T-helper 17 cell (primary cell): Measurements from ENCODE around the gene IKZF3. TPM values are rescaled to one million over a fixed set of nuclear protein-coding genes. Genes with fewer than 3 reads are reported as not detected.

Source experiments
- ATAC-seq: fragments of 150-1000 bp; cut with Tn5 transposase; 2 replicates; pipeline ENCODE4 v1.10.0; 2021; ENCODE audit warnings: mild to moderate bottlenecking, moderate library complexity
- DNase-seq, 3 donors: peaks; one replicate each; pipeline versions ENCODE4 v3.0.0 to v3.0.0-alpha.2; 2020 to 2021
- H3K9me3 ChIP-seq: one replicate; pipeline ENCODE4 v1.7.0; 2013; ENCODE audit warnings: low read length, mild to moderate bottlenecking; ENCODE audit not compliant: control insufficient read depth, poor library complexity, severe bottlenecking
- H3K27ac Mint-ChIP-seq: one replicate; pipeline ENCODE4 v1.8.0; 2022; ENCODE audit warnings: mild to moderate bottlenecking, moderate library complexity, mixed read lengths
- H3K27me3 Mint-ChIP-seq: one replicate; pipeline ENCODE4 v1.8.0; 2022; ENCODE audit warnings: mixed read lengths
- H3K36me3 Mint-ChIP-seq: one replicate; pipeline ENCODE4 v1.8.0; 2022; ENCODE audit warnings: low read depth, mixed read lengths
- H3K4me1 Mint-ChIP-seq: one replicate; pipeline ENCODE4 v1.8.0; 2022; ENCODE audit warnings: mild to moderate bottlenecking, mixed read lengths
- H3K4me3 Mint-ChIP-seq: one replicate; pipeline ENCODE4 v1.8.0; 2022; ENCODE audit warnings: mild to moderate bottlenecking, moderate library complexity, mixed read lengths
- total RNA-seq, 4 donors: library from RNA in 2 of 4; stranded (reverse) in 2 of 4; gene quantifications; one replicate each; pipeline ENCODE4 v1.2.3 and lab custom pipeline; 2022 to 2026

IKZF3 gene
- total RNA-seq, 2 donors from 2014 or later, result 106 to 113 TPM

DNA sequence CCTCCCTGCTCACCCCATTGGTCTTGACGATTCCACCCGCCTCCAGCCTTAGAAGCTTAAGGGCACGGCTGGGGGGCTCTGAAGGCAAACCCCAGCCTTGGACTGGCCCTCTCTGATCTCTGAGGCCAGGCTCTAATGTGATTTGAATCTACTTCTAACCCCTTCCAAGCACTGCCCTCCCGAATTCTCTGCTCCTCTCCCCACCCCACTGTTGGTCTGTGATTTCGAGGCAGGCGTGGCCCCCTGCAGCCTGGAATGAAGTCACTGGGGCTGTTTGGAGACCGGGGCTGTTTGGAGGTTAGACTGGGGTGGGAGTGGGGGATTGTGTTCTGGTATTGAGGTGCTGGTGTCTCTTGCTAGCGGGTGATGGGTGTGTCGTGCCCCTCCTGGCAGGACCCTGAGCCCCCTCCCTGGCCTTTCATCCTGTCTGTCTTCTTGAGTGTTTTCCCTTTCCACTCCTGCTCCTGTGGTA, 124.2 kb downstream of the IKZF3 start:
- ATAC-seq (no peak), DNase-seq (no peak)
- Mint-ChIP-seq H3K4me1 (peaks cover 10% of the 10 kb centered on the region), H3K27ac (peak overlapping the region; percentile 78), H3K36me3 (peaks cover 6% of the 10 kb centered on the region), H3K27me3 (peaks cover 24% of the 10 kb centered on the region), H3K4me3 (peak overlapping the region; percentile 53)
- H3K9me3 ChIP-seq, result no peaks in the 10 kb centered on the region

DNA sequence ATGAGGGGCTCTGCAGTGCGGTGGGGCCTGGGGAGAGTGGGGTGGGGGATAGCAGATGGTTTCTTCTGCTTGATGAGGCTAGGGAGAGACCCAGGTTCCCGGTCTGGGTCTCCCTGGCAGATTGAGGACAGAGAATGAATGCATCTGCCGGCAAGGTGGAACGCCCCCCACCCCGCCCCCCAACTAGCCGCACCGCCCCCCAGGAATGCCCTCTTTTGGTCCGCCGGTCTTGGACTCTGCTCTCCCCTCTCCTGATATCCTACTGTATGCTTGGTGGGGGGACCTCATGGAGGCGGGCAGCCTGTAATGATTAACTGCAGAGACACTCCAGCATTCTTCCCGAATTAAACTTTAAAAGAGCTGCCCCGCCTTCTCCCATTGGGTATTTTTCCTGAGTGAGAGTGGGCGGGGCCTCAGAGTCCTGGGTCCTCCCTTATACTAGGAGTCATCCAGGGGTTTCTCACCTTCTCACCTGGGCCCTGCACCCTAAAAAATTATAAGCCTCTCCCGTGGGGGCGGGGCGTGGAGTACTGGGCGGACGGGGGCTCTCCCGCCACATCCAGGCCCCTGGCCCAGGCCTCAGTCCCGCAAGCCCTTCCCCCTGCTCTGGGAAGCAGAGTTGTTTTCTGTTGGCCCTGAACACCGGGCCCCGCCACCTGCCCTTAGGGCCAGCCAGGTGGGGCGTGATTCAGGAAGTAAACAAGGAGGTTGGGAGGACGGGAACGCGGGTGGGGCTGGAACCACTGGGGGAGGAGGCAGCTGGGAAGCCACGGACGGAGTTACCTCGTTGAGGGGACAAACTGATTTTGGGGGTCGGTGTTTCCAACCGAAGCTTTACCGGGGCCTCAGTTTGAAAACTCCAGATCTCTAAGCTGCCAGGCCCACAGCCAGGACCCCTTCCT, 124.9 kb downstream of the IKZF3 start:
- Mint-ChIP-seq H3K4me3 (no peak overlapping the region), H3K27me3 (peaks cover 24% of the 10 kb centered on the region), H3K27ac (peak overlapping the region; percentile 78), H3K4me1 (peaks cover 10% of the 10 kb centered on the region), H3K36me3 (peaks cover 6% of the 10 kb centered on the region)
- DNase-seq (no peak), ATAC-seq (peak; percentile 24)
- H3K9me3 ChIP-seq, result no peaks in the 10 kb centered on the region

DNA sequence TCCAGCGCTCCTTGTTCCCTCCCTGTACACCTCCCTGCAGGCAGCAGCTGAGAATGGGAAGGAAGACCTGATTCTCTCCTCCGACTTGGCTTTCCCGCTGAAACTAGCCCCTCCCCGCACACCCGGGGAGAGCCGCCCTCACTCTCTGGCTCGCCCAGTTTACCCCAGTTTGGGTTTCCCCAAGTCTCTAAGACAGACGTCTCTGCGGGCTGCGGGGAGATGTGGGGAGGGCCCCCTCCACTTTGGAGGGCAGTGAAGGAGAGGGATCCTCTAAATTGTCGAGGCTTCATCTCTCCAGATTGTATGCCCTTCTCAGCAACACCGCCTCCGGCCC, 125.6 kb downstream of the IKZF3 start:
- DNase-seq, result peak; percentile 57 to 69 (median 63)
- no peaks in the 10 kb centered on the region for H3K9me3 ChIP-seq
- peak overlapping the region; percentile 78 for H3K27ac Mint-ChIP-seq
- H3K4me1 Mint-ChIP-seq, result peaks cover 10% of the 10 kb centered on the region
- peaks cover 6% of the 10 kb centered on the region for H3K36me3 Mint-ChIP-seq
- H3K27me3 Mint-ChIP-seq, result peaks cover 24% of the 10 kb centered on the region
- peak; percentile 100 for ATAC-seq
- H3K4me3 Mint-ChIP-seq, result peak overlapping the region; percentile 91

- H3K4me3 Mint-ChIP-seq, result peak within 1 kb of the TSS; percentile 91
- ATAC-seq (no peak), DNase-seq (no peak)
- peaks cover 10% of the 10 kb centered on the region for H3K4me1 Mint-ChIP-seq
- peaks cover 6% of the 10 kb centered on the region for H3K36me3 Mint-ChIP-seq
- H3K27ac Mint-ChIP-seq, result peak within 1 kb of the TSS; percentile 78
- peaks cover 24% of the 10 kb centered on the region for H3K27me3 Mint-ChIP-seq
- no peaks in the 10 kb centered on the region for H3K9me3 ChIP-seq
Measured at GRCh38 chr17:39737760-39738567, 126.1 kb downstream of the IKZF3 start, which contains the start of gene GRB7. TSS of gene GRB7 (plus strand) at chr17:39737938. CDS start at chr17:39742302, 4,364 bp downstream.

DNA sequence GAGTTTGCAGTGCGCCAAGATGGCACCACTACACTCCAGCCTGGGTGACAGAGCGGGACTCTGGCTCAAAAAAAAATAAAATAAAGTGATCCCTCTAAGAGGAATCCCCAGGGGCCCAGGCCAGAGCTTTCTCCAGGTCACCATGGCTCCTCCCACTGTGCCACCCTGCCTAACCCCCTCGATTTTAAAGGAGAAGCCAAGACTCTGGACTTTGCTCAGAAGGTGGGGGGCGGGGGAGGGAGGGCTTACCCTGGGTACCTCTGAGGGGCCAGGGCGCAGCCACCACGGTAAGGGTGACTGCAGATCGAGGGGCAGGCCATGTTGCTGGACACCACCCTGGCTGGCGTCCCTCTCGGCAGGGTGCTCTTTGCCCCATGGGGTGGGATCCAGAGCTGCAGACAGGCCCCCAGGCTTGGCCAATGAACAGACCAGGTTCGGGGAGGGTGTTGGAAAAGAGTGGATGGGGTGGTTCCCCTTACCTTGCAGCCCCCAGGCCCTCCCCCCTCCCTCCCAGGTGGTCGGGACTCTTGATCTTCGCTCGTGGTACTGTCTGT, 126.8 kb downstream of the IKZF3 start:
- no peak overlapping the region for H3K4me3 Mint-ChIP-seq

GRCh38 chr17:39736319-39737165, 127.6 kb downstream of the IKZF3 start:
- ATAC-seq, result no peak
- H3K4me1 Mint-ChIP-seq, result peaks cover 10% of the 10 kb centered on the region
- H3K27ac Mint-ChIP-seq, result peak overlapping the region; percentile 78
- no peaks in the 10 kb centered on the region for H3K9me3 ChIP-seq
- peaks cover 24% of the 10 kb centered on the region for H3K27me3 Mint-ChIP-seq
- no peak overlapping the region for H3K4me3 Mint-ChIP-seq
- peaks cover 6% of the 10 kb centered on the region for H3K36me3 Mint-ChIP-seq
- DNase-seq, result no peak

More for the DNA sequence above, 126.8 kb downstream of the IKZF3 start:
- peaks cover 24% of the 10 kb centered on the region for H3K27me3 Mint-ChIP-seq
- no peak overlapping the region for H3K27ac Mint-ChIP-seq
- H3K36me3 Mint-ChIP-seq, result peaks cover 6% of the 10 kb centered on the region
- DNase-seq (no peak), ATAC-seq (no peak)
- H3K4me1 Mint-ChIP-seq, result peaks cover 10% of the 10 kb centered on the region
- no peaks in the 10 kb centered on the region for H3K9me3 ChIP-seq

DNA sequence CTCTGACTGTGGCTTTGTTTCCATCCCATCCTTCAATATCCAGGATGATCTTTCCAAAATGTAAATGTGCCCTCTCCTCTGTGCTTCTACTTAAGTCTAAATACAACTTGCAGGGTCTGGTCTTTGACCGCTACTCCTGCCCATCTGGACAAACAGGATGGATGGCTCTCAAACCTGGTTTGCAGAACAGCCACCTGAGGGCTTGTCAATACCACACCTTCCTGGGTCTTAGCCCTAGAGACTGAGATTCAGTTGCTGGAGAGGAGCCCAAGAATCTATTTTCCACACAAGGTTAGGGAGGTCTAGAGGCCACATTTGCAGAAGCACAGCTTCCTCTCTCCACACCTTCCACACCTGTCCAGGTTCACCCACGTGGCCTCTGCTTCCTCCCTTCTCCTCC, 128.2 kb downstream of the IKZF3 start:
- no peak for ATAC-seq
- no peaks in the 10 kb centered on the region for H3K9me3 ChIP-seq
- DNase-seq, result no peak
- Mint-ChIP-seq H3K36me3 (peaks cover 6% of the 10 kb centered on the region), H3K27me3 (peaks cover 24% of the 10 kb centered on the region), H3K27ac (peak overlapping the region; percentile 78), H3K4me1 (peaks cover 10% of the 10 kb centered on the region), H3K4me3 (no peak overlapping the region)

- DNase-seq (no peak), ATAC-seq (no peak)
- Mint-ChIP-seq H3K27ac (no peak overlapping the region), H3K36me3 (peaks cover 2% of the 10 kb centered on the region), H3K4me3 (no peak overlapping the region), H3K4me1 (peaks cover 14% of the 10 kb centered on the region), H3K27me3 (peaks cover 8% of the 10 kb centered on the region)
- no peaks in the 10 kb centered on the region for H3K9me3 ChIP-seq
Measured at GRCh38 chr17:39732586-39732985, 131.5 kb downstream of the IKZF3 start.

GRCh38 chr17:39730095-39730921, 133.8 kb downstream of the IKZF3 start, which contains the start of gene MIEN1:
TSS of gene MIEN1 (minus strand) at chr17:39730532. CDS start at chr17:39730495, 37 bp downstream.
- peaks cover 17% of the 10 kb centered on the region for H3K4me1 Mint-ChIP-seq
- H3K4me3 Mint-ChIP-seq, result peak within 1 kb of the TSS; percentile 92
- no peaks in the 10 kb centered on the region for H3K36me3 Mint-ChIP-seq
- no peaks in the 10 kb centered on the region for H3K9me3 ChIP-seq
- ATAC-seq (peak; percentile 95), DNase-seq (peak; percentile 90 to 96 (median 95))
- H3K27ac Mint-ChIP-seq, result peak within 1 kb of the TSS; percentile 88
- H3K27me3 Mint-ChIP-seq, result no peaks in the 10 kb centered on the region

- Mint-ChIP-seq H3K4me1 (peaks cover 17% of the 10 kb centered on the region), H3K27ac (peak overlapping the region; percentile 88), H3K36me3 (no peaks in the 10 kb centered on the region), H3K27me3 (no peaks in the 10 kb centered on the region), H3K4me3 (peak overlapping the region; percentile 92)
- DNase-seq (no peak), ATAC-seq (no peak)
- H3K9me3 ChIP-seq, result no peaks in the 10 kb centered on the region
Measured at GRCh38 chr17:39729280-39729851, 134.7 kb downstream of the IKZF3 start.

DNA sequence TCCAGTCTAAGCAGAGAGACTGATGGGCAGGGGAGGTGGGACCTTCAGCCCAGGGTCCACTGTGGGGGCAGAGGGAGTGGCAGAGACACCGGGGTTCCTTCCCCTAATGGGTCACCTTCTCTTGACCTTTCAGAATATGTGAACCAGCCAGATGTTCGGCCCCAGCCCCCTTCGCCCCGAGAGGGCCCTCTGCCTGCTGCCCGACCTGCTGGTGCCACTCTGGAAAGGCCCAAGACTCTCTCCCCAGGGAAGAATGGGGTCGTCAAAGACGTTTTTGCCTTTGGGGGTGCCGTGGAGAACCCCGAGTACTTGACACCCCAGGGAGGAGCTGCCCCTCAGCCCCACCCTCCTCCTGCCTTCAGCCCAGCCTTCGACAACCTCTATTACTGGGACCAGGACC, 136.6 kb downstream of the IKZF3 start:
- H3K9me3 ChIP-seq, result no peaks in the 10 kb centered on the region
- no peak overlapping the region for H3K4me3 Mint-ChIP-seq
- H3K27ac Mint-ChIP-seq, result no peak overlapping the region
- peaks cover 17% of the 10 kb centered on the region for H3K4me1 Mint-ChIP-seq
- DNase-seq (no peak), ATAC-seq (no peak)
- no peaks in the 10 kb centered on the region for H3K27me3 Mint-ChIP-seq
- H3K36me3 Mint-ChIP-seq, result no peaks in the 10 kb centered on the region
